Trophoblast cell (in vitro differentiated cells and primary cell): Measurements from ENCODE around the gene EDNRA.

ENCODE experiments used
- DNase-seq, 2 donors: peaks; one replicate each; pipeline ENCODE4 v3.0.0-alpha.2; 2016
- H2AFZ ChIP-seq: 2 replicates; pipeline ENCODE4 v1.6.1; 2013; ENCODE audit warnings: low read length, moderate library complexity, mild to moderate bottlenecking; ENCODE audit not compliant: insufficient read depth, poor library complexity
- H2AK5ac ChIP-seq: 2 replicates; pipeline ENCODE4 v1.6.1; 2013; ENCODE audit warnings: mild to moderate bottlenecking, low read length
- H2BK120ac ChIP-seq: 2 replicates; pipeline ENCODE4 v1.6.1; 2013; ENCODE audit warnings: low read length, mild to moderate bottlenecking, moderate library complexity; ENCODE audit not compliant: insufficient read depth, poor library complexity
- H2BK12ac ChIP-seq: 2 replicates; pipeline ENCODE4 v1.6.1; 2013; ENCODE audit warnings: mild to moderate bottlenecking, low read length, moderate library complexity
- H2BK5ac ChIP-seq: 2 replicates; pipeline ENCODE4 v1.6.1; 2013; ENCODE audit warnings: low read length, low read depth, moderate library complexity, mild to moderate bottlenecking; ENCODE audit not compliant: poor library complexity
- H3K14ac ChIP-seq: 2 replicates; pipeline ENCODE4 v1.6.1; 2013; ENCODE audit warnings: mild to moderate bottlenecking, low read length
- H3K18ac ChIP-seq: 2 replicates; pipeline ENCODE4 v1.6.1; 2013; ENCODE audit warnings: mild to moderate bottlenecking, low read length
- H3K23ac ChIP-seq: 2 replicates; pipeline ENCODE4 v1.6.1; 2013; ENCODE audit warnings: low read length
- H3K27ac ChIP-seq: 2 replicates; pipeline ENCODE4 v1.5.1; 2013; ENCODE audit warnings: low read depth, mild to moderate bottlenecking, inconsistent platforms, low read length, moderate library complexity
- H3K27me3 ChIP-seq: 2 replicates; pipeline ENCODE4 v1.6.1; 2013; ENCODE audit warnings: inconsistent platforms, mild to moderate bottlenecking, low read length, moderate library complexity; ENCODE audit not compliant: insufficient read depth
- H3K36me3 ChIP-seq, 2 experiments: 1 replicate in 1 of 2; 2 replicates in 1 of 2; pipeline ENCODE4 v1.6.1; 2013; ENCODE audit warnings: low read length in 2 of 2, mild to moderate bottlenecking in 2 of 2, moderate library complexity in 1 of 2; ENCODE audit not compliant: insufficient read depth in 2 of 2, control insufficient read depth in 1 of 2
- H3K4ac ChIP-seq: 2 replicates; pipeline ENCODE4 v1.6.1; 2013; ENCODE audit warnings: low read depth, mild to moderate bottlenecking, low read length, moderate library complexity
- H3K4me1 ChIP-seq, 2 experiments: 1 replicate in 1 of 2; 2 replicates in 1 of 2; pipeline ENCODE4 v1.6.1; 2013; ENCODE audit warnings: low read length in 2 of 2, mild to moderate bottlenecking in 2 of 2, moderate library complexity in 1 of 2; ENCODE audit not compliant: insufficient read depth in 2 of 2, control insufficient read depth in 1 of 2
- H3K4me2 ChIP-seq: 2 replicates; pipeline ENCODE4 v1.6.1; 2013; ENCODE audit warnings: inconsistent platforms, mild to moderate bottlenecking, low read length, moderate library complexity
- H3K4me3 ChIP-seq: 2 replicates; pipeline ENCODE4 v1.5.1; 2013; ENCODE audit warnings: mild to moderate bottlenecking, low read depth, low read length, inconsistent platforms
- H3K79me1 ChIP-seq: one replicate; pipeline ENCODE4 v1.6.1; 2013; ENCODE audit warnings: low read length
- H3K79me2 ChIP-seq: 2 replicates; pipeline ENCODE4 v1.6.1; 2013; ENCODE audit warnings: low read length, mild to moderate bottlenecking; ENCODE audit not compliant: control insufficient read depth, insufficient read depth, poor library complexity
- H3K9ac ChIP-seq: 2 replicates; pipeline ENCODE4 v1.6.1; 2013; ENCODE audit warnings: mild to moderate bottlenecking, low read length
- H3K9me3 ChIP-seq: 2 replicates; pipeline ENCODE4 v1.6.1; 2013; ENCODE audit warnings: low read depth, mild to moderate bottlenecking, control low read depth, inconsistent platforms, low read length; ENCODE audit not compliant: insufficient read depth
- H4K12ac ChIP-seq: 2 replicates; pipeline ENCODE4 v1.6.1; 2013; ENCODE audit warnings: low read depth, mild to moderate bottlenecking, low read length, moderate library complexity
- H4K8ac ChIP-seq: 2 replicates; pipeline ENCODE4 v1.6.1; 2013; ENCODE audit warnings: low read depth, mild to moderate bottlenecking, low read length, moderate library complexity
- H4K91ac ChIP-seq: one replicate; pipeline ENCODE4 v1.6.1; 2013; ENCODE audit warnings: low read depth, mild to moderate bottlenecking, low read length, moderate library complexity
- WGBS: extraction: QIAGEN DNeasy Blood & Tissue Kit; methylation state at CpG from one replicate; pipeline ENCODE4 v1.1.7; 2013; ENCODE audit warnings: missing lambda C conversion rate; ENCODE audit not compliant: insufficient read length, insufficient coverage; ENCODE audit errors: extremely low coverage; 5-methylcytosine and 5-hydroxymethylcytosine counted together

The EDNRA gene

GRCh38 chr4:147453561-147454141 lies 27.2 kb upstream of the EDNRA start:
- Histone ChIP-seq H3K4me1 (no peaks in the 10 kb centered on the region), H2AFZ (no peak overlapping the region), H3K9ac (no peak overlapping the region)

GRCh38 chr4:147456706-147457105 lies 24.2 kb upstream of the EDNRA start:
- no peak overlapping the region for H2BK12ac ChIP-seq
- H3K18ac ChIP-seq, result no peak overlapping the region
- H3K4ac ChIP-seq, result no peak overlapping the region
- H3K79me1 ChIP-seq, result no peaks in the 10 kb centered on the region
- H3K9ac ChIP-seq, result no peak overlapping the region
- no peaks in the 10 kb centered on the region for H3K27me3 ChIP-seq
- H3K23ac ChIP-seq, result no peak overlapping the region
- no peaks in the 10 kb centered on the region for H3K9me3 ChIP-seq
- H3K4me2 ChIP-seq, result no peak overlapping the region
- H2AK5ac ChIP-seq, result no peak overlapping the region
- no peak overlapping the region for H3K27ac ChIP-seq
- no peak overlapping the region for H4K12ac ChIP-seq
- no peak overlapping the region for H2AFZ ChIP-seq
- H4K91ac ChIP-seq, result no peak overlapping the region
- H2BK5ac ChIP-seq, result no peak overlapping the region
- no peaks in the 10 kb centered on the region for H3K4me1 ChIP-seq
- H3K14ac ChIP-seq, result no peak overlapping the region
- WGBS, result no CpG with 5 or more reads among the region's 5 CpGs
- no peaks in the 10 kb centered on the region for H3K79me2 ChIP-seq
- H3K4me3 ChIP-seq, result no peak overlapping the region
- no peaks in the 10 kb centered on the region for H3K36me3 ChIP-seq
- H4K8ac ChIP-seq, result no peak overlapping the region
- DNase-seq, result no peak
- no peak overlapping the region for H2BK120ac ChIP-seq

More at GRCh38 chr4:147453561-147454141, 27.2 kb upstream of the EDNRA start:
- H3K4me2 ChIP-seq, result no peak overlapping the region
- no peak for DNase-seq
- no CpG with 5 or more reads among the region's 2 CpGs for WGBS
- no peak overlapping the region for H3K18ac ChIP-seq
- no peak overlapping the region for H4K12ac ChIP-seq
- no peak overlapping the region for H2BK12ac ChIP-seq
- no peak overlapping the region for H3K27ac ChIP-seq
- H4K8ac ChIP-seq, result no peak overlapping the region
- H2BK5ac ChIP-seq, result no peak overlapping the region
- no peak overlapping the region for H2BK120ac ChIP-seq
- no peak overlapping the region for H3K14ac ChIP-seq
- H3K4ac ChIP-seq, result no peak overlapping the region
- H3K36me3 ChIP-seq, result no peaks in the 10 kb centered on the region
- H3K23ac ChIP-seq, result no peak overlapping the region
- no peak overlapping the region for H4K91ac ChIP-seq
- no peaks in the 10 kb centered on the region for H3K79me1 ChIP-seq
- H3K9me3 ChIP-seq, result no peaks in the 10 kb centered on the region
- H2AK5ac ChIP-seq, result no peak overlapping the region
- H3K4me3 ChIP-seq, result no peak overlapping the region
- H3K27me3 ChIP-seq, result no peaks in the 10 kb centered on the region
- no peaks in the 10 kb centered on the region for H3K79me2 ChIP-seq

GRCh38 chr4:147461161-147461560 lies 19.7 kb upstream of the EDNRA start:
- Histone ChIP-seq H3K9me3 (peaks cover 2% of the 10 kb centered on the region), H3K79me1 (no peaks in the 10 kb centered on the region), H2BK5ac (no peak overlapping the region), H3K4ac (no peak overlapping the region), H3K23ac (no peak overlapping the region), H3K27me3 (no peaks in the 10 kb centered on the region), H2AK5ac (no peak overlapping the region), H3K4me2 (no peak overlapping the region), H3K9ac (no peak overlapping the region), H2AFZ (no peak overlapping the region), H4K91ac (no peak overlapping the region), H3K27ac (no peak overlapping the region), H2BK120ac (no peak overlapping the region), H3K4me1 (no peaks in the 10 kb centered on the region), H4K8ac (no peak overlapping the region), H3K79me2 (no peaks in the 10 kb centered on the region), H4K12ac (no peak overlapping the region), H3K36me3 (no peaks in the 10 kb centered on the region), H2BK12ac (no peak overlapping the region), H3K18ac (no peak overlapping the region), H3K4me3 (no peak overlapping the region), H3K14ac (no peak overlapping the region)
- no CpG with 5 or more reads among the region's 1 CpG for WGBS
- DNase-seq, result no peak

GRCh38 chr4:147463065-147463464 lies 17.8 kb upstream of the EDNRA start:
- H2BK5ac ChIP-seq, result no peak overlapping the region
- H4K12ac ChIP-seq, result no peak overlapping the region
- no peak overlapping the region for H4K8ac ChIP-seq
- peaks cover 2% of the 10 kb centered on the region for H3K9me3 ChIP-seq
- no peaks in the 10 kb centered on the region for H3K79me1 ChIP-seq
- no peaks in the 10 kb centered on the region for H3K4me1 ChIP-seq
- no peak overlapping the region for H3K4me3 ChIP-seq
- no peak overlapping the region for H3K4me2 ChIP-seq
- H3K4ac ChIP-seq, result no peak overlapping the region
- no peak overlapping the region for H3K27ac ChIP-seq
- no peak for DNase-seq
- no peaks in the 10 kb centered on the region for H3K79me2 ChIP-seq
- no peak overlapping the region for H3K18ac ChIP-seq
- no peaks in the 10 kb centered on the region for H3K36me3 ChIP-seq
- no peak overlapping the region for H3K9ac ChIP-seq
- H3K14ac ChIP-seq, result no peak overlapping the region
- H4K91ac ChIP-seq, result no peak overlapping the region
- H2BK12ac ChIP-seq, result no peak overlapping the region
- H2AFZ ChIP-seq, result no peak overlapping the region
- no peak overlapping the region for H2AK5ac ChIP-seq
- H3K27me3 ChIP-seq, result no peaks in the 10 kb centered on the region
- no peak overlapping the region for H2BK120ac ChIP-seq
- no CpG with 5 or more reads among the region's 4 CpGs for WGBS
- no peak overlapping the region for H3K23ac ChIP-seq
